Psoas muscle (tissue), 8 donors: ENCODE results near the gene ENPP6. TPM values are rescaled to one million over a fixed set of nuclear protein-coding genes. Genes with fewer than 3 reads are reported as not detected.

Source experiments
- ATAC-seq, 4 donors: fragments of 200-7000 bp; cut with Tn5 transposase; one replicate each; pipeline ENCODE4 v1.9.1; 2020; ENCODE audit warnings: moderate library complexity in 3 of 4, mild to moderate bottlenecking in 2 of 4
- DNase-seq, 2 donors: peaks; one replicate each; pipeline ENCODE4 v3.0.0-alpha.2; 2020
- H3K27ac ChIP-seq: fragments of 200-600 bp; one replicate; pipeline ENCODE4 v1.8.0; 2022
- H3K27me3 ChIP-seq, 3 donors: fragments of 200-600 bp in 1 of 3; one replicate each; pipeline versions ENCODE4 v1.6.1 to v1.8.0; 2013 to 2022; ENCODE audit warnings: low read length in 2 of 3, mild to moderate bottlenecking in 2 of 3, moderate library complexity in 1 of 3; ENCODE audit not compliant: insufficient read depth in 3 of 3
- H3K36me3 ChIP-seq, 2 donors: fragments of 200-600 bp in 1 of 2; one replicate each; pipeline versions ENCODE4 v1.6.1 to v1.8.0; 2013 to 2022; ENCODE audit warnings: low read depth in 1 of 2, mild to moderate bottlenecking in 1 of 2, moderate library complexity in 1 of 2; ENCODE audit not compliant: insufficient read depth in 1 of 2
- H3K4me1 ChIP-seq: fragments of 200-600 bp; one replicate; pipeline ENCODE4 v1.8.0; 2022
- H3K4me3 ChIP-seq: fragments of 200-600 bp; one replicate; pipeline ENCODE4 v1.8.0; 2022; ENCODE audit warnings: mild to moderate bottlenecking
- H3K9me3 ChIP-seq: fragments of 200-600 bp; one replicate; pipeline ENCODE4 v1.8.0; 2022
- WGBS, 3 donors: extraction: QIAGEN DNeasy Blood & Tissue Kit; methylation state at CpG; one replicate each; pipeline versions ENCODE4 v1.1.6 to v1.1.7; 2013; 5-methylcytosine and 5-hydroxymethylcytosine counted together
- intact Hi-C, 2 donors: fragments of 100-400 bp; cut with DNase I; formaldehyde crosslinking; loops; one replicate each; pipeline versions ENCODE4 v1.11.0 to v1.14.2; 2022
- polyA plus RNA-seq, 3 donors: library from polyadenylated mRNA; stranded (reverse); fragments of 200-250 nt; gene quantifications; one replicate each; pipeline ENCODE4 v1.2.3, GENCODE V29; 2013
- total RNA-seq, 4 donors: library from RNA; stranded (reverse); fragmentation: NEBNext Ultra II Directional in 2 of 4; extraction: Animal tissue kit (Norgen Biotek cat#: 25700) in 2 of 4; gene quantifications; one replicate each; pipeline versions ENCODE4 v1.2.1 to v1.2.4, GENCODE V29; 2021 to 2023
- TF ChIP-seq, protein P1 (sequence below): fragments of 200-600 bp; IDR thresholded peaks from one replicate; pipeline ENCODE4 v1.8.0; 2022; ENCODE audit warnings: antibody characterized with exemption
- donor health status: healthy with polysubstance abuse.
- donor health status: DM: no; HTN: no; CAD: no; lungs with moderate emphysema.
- donor health status: Bipolar disorder and iron deficiency.
- donor health status: healthy.
- donor health status: DM: yes; HTN: yes; CAD: no.
- donor health status: DM: no; HTN: no; CAD: no.
- donor health status: DM: no; HTN: no; CAD: no.
- donor health status: DM: yes; HTN: yes; CAD: no.

The ENPP6 gene
- total and polyA plus RNA-seq, 7 donors = 0.05 to 0.79 (median 0.11) TPM; not detected in 1

DNA sequence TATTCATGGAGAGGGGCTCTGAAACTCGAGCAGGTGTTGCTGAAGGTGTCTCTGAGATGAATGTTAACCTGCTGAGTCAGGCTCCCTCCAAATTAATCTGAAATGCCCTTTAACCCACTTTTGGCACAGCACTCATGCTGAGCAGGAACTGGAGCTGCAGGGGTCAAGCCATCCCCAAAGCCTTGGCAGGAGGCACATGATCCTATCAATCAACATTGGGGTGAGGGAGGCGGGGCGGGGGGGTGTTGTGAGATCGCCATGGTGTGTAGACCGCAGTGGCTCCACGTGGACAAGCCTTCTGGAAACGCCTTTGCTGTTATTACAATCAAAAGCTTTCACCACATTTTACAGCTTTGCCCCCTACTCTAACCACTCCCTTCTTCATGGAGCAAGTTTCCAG, 16.5 kb downstream of the ENPP6 start:
- ATAC-seq (no peak), DNase-seq (no peak)
- Histone ChIP-seq H3K36me3 (no peaks in the 10 kb centered on the region), H3K4me3 (no peak overlapping the region), H3K27ac (no peak overlapping the region), H3K4me1 (no peaks in the 10 kb centered on the region), H3K9me3 (no peaks in the 10 kb centered on the region), H3K27me3 (peaks cover 0 to 2% (median 0%) of the 10 kb centered on the region in 3 donors)
- WGBS, 3 donors = 54 to 69% (median 59%) methylated on average over 7 of the region's 7 CpGs
- TF ChIP-seq, protein P1, sequence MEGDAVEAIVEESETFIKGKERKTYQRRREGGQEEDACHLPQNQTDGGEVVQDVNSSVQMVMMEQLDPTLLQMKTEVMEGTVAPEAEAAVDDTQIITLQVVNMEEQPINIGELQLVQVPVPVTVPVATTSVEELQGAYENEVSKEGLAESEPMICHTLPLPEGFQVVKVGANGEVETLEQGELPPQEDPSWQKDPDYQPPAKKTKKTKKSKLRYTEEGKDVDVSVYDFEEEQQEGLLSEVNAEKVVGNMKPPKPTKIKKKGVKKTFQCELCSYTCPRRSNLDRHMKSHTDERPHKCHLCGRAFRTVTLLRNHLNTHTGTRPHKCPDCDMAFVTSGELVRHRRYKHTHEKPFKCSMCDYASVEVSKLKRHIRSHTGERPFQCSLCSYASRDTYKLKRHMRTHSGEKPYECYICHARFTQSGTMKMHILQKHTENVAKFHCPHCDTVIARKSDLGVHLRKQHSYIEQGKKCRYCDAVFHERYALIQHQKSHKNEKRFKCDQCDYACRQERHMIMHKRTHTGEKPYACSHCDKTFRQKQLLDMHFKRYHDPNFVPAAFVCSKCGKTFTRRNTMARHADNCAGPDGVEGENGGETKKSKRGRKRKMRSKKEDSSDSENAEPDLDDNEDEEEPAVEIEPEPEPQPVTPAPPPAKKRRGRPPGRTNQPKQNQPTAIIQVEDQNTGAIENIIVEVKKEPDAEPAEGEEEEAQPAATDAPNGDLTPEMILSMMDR = no peak
- intact Hi-C loops = no loop called here

DNA sequence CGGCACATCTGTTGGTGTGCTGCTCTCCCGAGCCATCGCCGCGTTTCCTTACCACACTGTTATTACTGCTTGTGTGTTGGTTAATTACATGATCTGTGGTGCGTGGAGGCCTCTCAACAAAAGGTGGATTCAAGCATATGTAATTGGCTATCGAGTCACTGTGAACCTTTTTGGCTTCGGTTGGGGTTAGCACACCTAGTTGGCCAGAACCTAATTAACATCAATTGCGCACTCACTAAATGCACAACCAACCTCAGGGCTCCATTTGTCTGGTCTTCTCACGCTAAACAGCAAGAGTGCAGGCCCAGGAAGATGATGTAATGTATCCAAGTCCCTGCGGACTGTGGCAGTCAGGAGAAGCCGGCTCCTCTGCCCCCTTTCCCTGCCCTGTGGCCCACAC, 17.4 kb downstream of the ENPP6 start:
- intact Hi-C loops = no loop called here
- H3K27ac ChIP-seq = no peak overlapping the region
- H3K4me3 ChIP-seq = no peak overlapping the region
- H3K9me3 ChIP-seq = no peaks in the 10 kb centered on the region
- no peak for ATAC-seq
- H3K36me3 ChIP-seq = no peaks in the 10 kb centered on the region
- DNase-seq = no peak
- H3K27me3 ChIP-seq = peaks cover 0 to 2% (median 0%) of the 10 kb centered on the region in 3 donors
- no peaks in the 10 kb centered on the region for H3K4me1 ChIP-seq
- 81 to 88% (median 85%) methylated on average over 12 of the region's 12 CpGs for WGBS, 3 donors
- TF ChIP-seq, protein P1 = no peak

DNA sequence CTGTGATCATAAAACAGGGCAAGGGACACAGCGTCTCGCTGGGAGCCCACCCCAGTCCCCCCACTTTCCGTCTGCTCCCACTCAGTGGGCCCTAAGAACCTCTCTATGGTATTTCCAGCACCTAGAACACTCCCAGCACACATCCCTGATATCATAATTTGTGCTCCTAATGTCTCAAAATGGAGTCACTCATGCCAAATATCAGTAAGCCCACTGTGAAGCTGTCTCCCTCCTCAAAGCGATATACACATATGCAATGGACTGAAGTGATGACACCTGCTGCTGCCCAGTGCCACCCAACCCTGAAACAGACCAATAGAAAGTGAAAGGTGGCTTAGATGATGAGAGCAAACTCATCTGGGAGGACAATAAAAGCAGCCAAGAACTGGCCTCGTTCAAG, 17.9 kb downstream of the ENPP6 start:
- intact Hi-C loops = no loop called here
- Histone ChIP-seq H3K36me3 (no peaks in the 10 kb centered on the region), H3K27ac (no peak overlapping the region), H3K9me3 (no peaks in the 10 kb centered on the region), H3K4me1 (no peaks in the 10 kb centered on the region), H3K27me3 (peaks cover 0 to 2% (median 0%) of the 10 kb centered on the region in 3 donors), H3K4me3 (no peak overlapping the region)
- TF ChIP-seq, protein P1 = no peak
- ATAC-seq (no peak), DNase-seq (no peak)
- WGBS, 3 donors = 90 to 93% (median 90%) methylated on average over 5 of the region's 5 CpGs

DNA sequence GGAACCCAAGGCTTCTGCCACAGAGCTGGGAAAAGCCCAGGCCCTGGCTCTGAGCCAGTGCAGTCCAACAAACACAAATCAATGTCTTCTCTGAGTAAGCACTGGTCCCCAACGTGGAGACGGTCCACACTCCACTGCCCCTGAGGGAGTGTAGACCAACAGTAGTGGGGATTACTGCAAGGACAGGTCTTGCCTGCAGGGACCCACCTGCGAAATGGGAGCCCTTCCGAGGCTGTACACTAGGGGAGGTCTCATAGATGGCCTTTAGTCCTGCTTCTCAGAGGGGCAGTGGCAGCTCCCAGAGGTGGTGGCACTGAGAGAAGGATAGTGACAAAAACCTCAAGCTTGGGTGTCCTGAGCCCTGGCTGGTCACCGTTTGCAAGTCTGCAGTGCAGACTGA, 19.5 kb downstream of the ENPP6 start:
- intact Hi-C loops = no loop called here
- DNase-seq (no peak), ATAC-seq (no peak)
- Histone ChIP-seq H3K27ac (no peak overlapping the region), H3K36me3 (no peaks in the 10 kb centered on the region), H3K9me3 (no peaks in the 10 kb centered on the region), H3K4me1 (no peaks in the 10 kb centered on the region), H3K27me3 (no peaks in the 10 kb centered on the region), H3K4me3 (no peak overlapping the region)
- TF ChIP-seq, protein P1 = no peak
- WGBS, 3 donors = 55 to 66% (median 64%) methylated on average over 5 of the region's 5 CpGs

DNA sequence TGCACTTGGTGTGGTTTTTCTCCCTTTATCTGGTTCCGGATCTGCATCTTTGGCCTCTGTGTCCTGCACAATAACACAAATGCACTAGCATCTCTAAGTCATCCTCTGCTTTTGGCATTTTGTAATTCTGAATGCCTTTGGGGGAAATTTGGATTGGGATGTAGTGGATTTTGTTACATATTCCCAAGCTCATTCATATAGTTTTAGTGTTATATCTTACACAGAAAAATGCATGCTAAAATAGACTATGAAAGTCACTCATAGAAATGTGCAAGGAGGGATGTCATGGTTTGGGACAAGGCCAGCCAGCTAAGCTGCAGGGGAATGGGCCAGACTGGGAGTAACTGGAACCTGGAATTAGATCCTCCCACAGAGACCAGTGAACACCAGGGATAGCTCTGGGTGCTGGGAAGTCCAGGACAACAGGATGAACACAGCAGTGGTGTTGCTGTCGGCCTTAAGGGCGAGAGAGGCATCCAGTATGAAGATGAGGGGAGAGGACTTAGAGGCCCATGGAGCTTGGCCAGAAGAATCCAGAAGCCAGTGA, 20.1 kb downstream of the ENPP6 start:
- no peak for DNase-seq
- no peak for ATAC-seq
- Histone ChIP-seq H3K36me3 (no peaks in the 10 kb centered on the region), H3K27me3 (no peaks in the 10 kb centered on the region), H3K4me3 (no peak overlapping the region), H3K27ac (no peak overlapping the region), H3K9me3 (no peaks in the 10 kb centered on the region), H3K4me1 (no peaks in the 10 kb centered on the region)
- WGBS, 3 donors = 60 to 61% (median 61%) methylated on average over 3 of the region's 3 CpGs
- TF ChIP-seq, protein P1 = no peak
- intact Hi-C loops = no loop called here
